ENCODE data around the gene DHRSX.

DNA sequence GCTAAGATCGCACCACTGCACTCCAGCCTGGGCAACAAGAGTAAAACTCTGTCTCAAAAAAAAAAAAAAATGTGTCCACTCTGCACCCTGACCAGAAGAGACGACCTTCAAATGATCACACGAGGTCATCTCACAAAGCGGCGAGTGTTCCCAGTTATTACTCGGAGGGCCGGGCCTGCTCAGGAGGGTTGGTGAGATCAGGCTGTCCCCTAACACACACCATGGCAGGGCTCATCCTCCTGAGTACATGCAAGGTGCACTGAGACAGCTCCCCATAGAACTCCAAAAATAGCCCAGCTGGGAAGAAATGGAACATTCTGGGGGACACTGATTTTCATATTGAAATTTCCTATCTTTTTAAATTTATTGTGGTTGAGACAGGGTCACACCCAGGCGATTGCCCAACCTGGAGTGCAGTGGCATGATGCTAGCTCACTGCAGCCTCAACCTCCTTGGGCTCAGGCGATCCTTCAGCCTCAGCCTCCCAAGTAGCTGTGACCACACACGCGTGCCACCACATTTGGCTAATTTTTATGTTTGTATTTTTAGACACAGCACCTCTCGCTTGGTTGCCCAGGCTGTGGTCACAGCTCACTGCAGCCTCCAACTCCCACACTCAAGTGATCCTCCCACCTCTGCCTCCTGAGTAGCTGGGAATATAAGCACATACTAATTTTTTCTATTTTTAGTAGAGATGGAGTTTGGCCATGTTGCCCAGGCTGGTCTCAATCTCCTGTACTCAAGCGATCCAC is 51.5 kb downstream of the DHRSX start:
- TF ChIP-seq, protein P1, sequence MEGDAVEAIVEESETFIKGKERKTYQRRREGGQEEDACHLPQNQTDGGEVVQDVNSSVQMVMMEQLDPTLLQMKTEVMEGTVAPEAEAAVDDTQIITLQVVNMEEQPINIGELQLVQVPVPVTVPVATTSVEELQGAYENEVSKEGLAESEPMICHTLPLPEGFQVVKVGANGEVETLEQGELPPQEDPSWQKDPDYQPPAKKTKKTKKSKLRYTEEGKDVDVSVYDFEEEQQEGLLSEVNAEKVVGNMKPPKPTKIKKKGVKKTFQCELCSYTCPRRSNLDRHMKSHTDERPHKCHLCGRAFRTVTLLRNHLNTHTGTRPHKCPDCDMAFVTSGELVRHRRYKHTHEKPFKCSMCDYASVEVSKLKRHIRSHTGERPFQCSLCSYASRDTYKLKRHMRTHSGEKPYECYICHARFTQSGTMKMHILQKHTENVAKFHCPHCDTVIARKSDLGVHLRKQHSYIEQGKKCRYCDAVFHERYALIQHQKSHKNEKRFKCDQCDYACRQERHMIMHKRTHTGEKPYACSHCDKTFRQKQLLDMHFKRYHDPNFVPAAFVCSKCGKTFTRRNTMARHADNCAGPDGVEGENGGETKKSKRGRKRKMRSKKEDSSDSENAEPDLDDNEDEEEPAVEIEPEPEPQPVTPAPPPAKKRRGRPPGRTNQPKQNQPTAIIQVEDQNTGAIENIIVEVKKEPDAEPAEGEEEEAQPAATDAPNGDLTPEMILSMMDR (IDR thresholded peaks at IDR 0.05) = no peak
- no peak for TF ChIP-seq POLR2AphosphoS5 (IDR thresholded peaks at IDR 0.05)
- TF ChIP-seq EP300 (IDR thresholded peaks at IDR 0.05) = no peak
- TF ChIP-seq POLR2A (IDR thresholded peaks at IDR 0.05) = no peak
